ENCODE data around the gene DGKQ. TPM values are rescaled to one million over a fixed set of nuclear protein-coding genes. Genes with fewer than 3 reads are reported as not detected.

DGKQ gene
- total and polyA plus RNA-seq, 2 of the 8 experiments (the other 6 are each of a cell fraction or from before 2014, with no cell fraction given), result 7.3 to 9.7 TPM

GRCh38 chr4:958696-959337, 14.6 kb downstream of the DGKQ start:
- Histone ChIP-seq H3K18ac (ENCODE audit: extremely low read depth, low read length) (no peak overlapping the region), H4K20me1 (replicated peaks in 1 of 2; ENCODE audit: control insufficient read depth in 1 of 2, insufficient read depth in 2 of 2, low read length in 2 of 2) (peaks cover 0 to 5% of the 10 kb centered on the region in 2 experiments), H3K9me3 (ENCODE audit: insufficient read depth in 2 of 2, low read depth in 1 of 2, low read length in 1 of 2) (no peaks in the 10 kb centered on the region), H3K79me2 (ENCODE audit: control insufficient read depth in 1 of 2, insufficient read depth in 2 of 2, low read length in 2 of 2) (no peaks in the 10 kb centered on the region), H3K4ac (replicated peaks; ENCODE audit: insufficient read length, low read depth, low read length) (no peak overlapping the region), H3K36me3 (ENCODE audit: control insufficient read depth in 2 of 4, insufficient read depth in 4 of 4, low read length in 3 of 4) (no peaks in the 10 kb centered on the region), H3K14ac (ENCODE audit: insufficient read length) (no peak overlapping the region), H2BK12ac (ENCODE audit: low read depth, low read length) (no peak overlapping the region), H3K27ac (ENCODE audit: low read depth, low read length) (no peak overlapping the region), H4K8ac (ENCODE audit: extremely low read depth, insufficient read depth, low read length) (no peak overlapping the region), H4K5ac (ENCODE audit: insufficient read length, low read depth, low read length) (no peak overlapping the region), H3K4me1 (replicated peaks in 1 of 4; ENCODE audit: control insufficient read depth in 3 of 4, insufficient read depth in 4 of 4, low read length in 3 of 4) (no peaks in the 10 kb centered on the region; a peak in 1 of 7 replicates), H2BK15ac (ENCODE audit: low read length) (no peak overlapping the region), H3K27me3 (replicated peaks in 1 of 4; ENCODE audit: control insufficient read depth in 3 of 4, extremely low read depth in 1 of 4, insufficient read depth in 3 of 4, low read length in 3 of 4) (no peaks in the 10 kb centered on the region), H3K79me1 (ENCODE audit: low read depth, low read length) (no peaks in the 10 kb centered on the region), H3K23me2 (ENCODE audit: low read depth, low read length) (no peaks in the 10 kb centered on the region), H2BK5ac (ENCODE audit: low read depth, low read length) (no peak overlapping the region), H2BK120ac (replicated peaks; ENCODE audit: low read depth, low read length) (no peak overlapping the region), H3K9ac (replicated peaks in 1 of 4; ENCODE audit: extremely low read depth in 1 of 4, low read depth in 3 of 4, low read length in 3 of 4) (no peak overlapping the region), H3K4me2 (ENCODE audit: insufficient read depth in 1 of 2, low read depth in 2 of 2, low read length in 2 of 2) (no peak overlapping the region), H3K56ac (replicated peaks; ENCODE audit: insufficient read length, low read depth, low read length) (no peak overlapping the region), H4K91ac (replicated peaks; ENCODE audit: insufficient read length, low read length) (no peak overlapping the region), H2BK20ac (ENCODE audit: low read length) (no peak overlapping the region), H2AFZ (ENCODE audit: low read length) (no peak overlapping the region), H2AK5ac (ENCODE audit: low read depth, low read length) (no peak overlapping the region), H3K4me3 (ENCODE audit: extremely low read depth in 1 of 4, insufficient read depth in 2 of 4, low read depth in 3 of 4, low read length in 4 of 4) (no peak overlapping the region), H3K23ac (ENCODE audit: insufficient read length) (no peak overlapping the region)
- FAIRE-seq (no peak), DNase-seq (ENCODE audit: low read depth in 1 of 2, low spot score in 2 of 2) (no peak)
- TF ChIP-seq CREB1 (IDR thresholded peaks at IDR 0.05) (no peak), TCF12 (IDR thresholded peaks at IDR 0.05; ENCODE audit: low read depth, low read length) (no peak), CHD2 (IDR thresholded peaks at IDR 0.05; ENCODE audit: low read length) (no peak), MAX (IDR thresholded peaks at IDR 0.05) (no peak)
- WGBS, 2 experiments (ENCODE audit: extremely low coverage in 1 of 2, insufficient coverage in 1 of 2, insufficient read length in 1 of 2, insufficient replicate concordance in 2 of 2, low coverage in 1 of 2, low lambda C conversion rate in 2 of 2, missing lambda C conversion rate in 1 of 2), result 90% methylated on average over 17 of the region's 17 CpGs; no CpG with 5 or more reads in 1 of the 2 experiments
- ChIA-PET POLR2A (ENCODE audit: partially characterized antibody) (interaction anchor here (1.2 to 1.6 kb wide), 4 partner anchors 10 to 76 kb away, joined by 3 to 4 read pairs (median 4); no protein-coding TSS in a partner anchor), CTCF (ENCODE audit: partially characterized antibody) (interaction anchor here (1.4 to 1.6 kb wide), 2 partner anchors 9 to 10 kb away, joined by 3 to 4 read pairs; no protein-coding TSS in a partner anchor)

Data from H1 (cell line).